Cerebellar nuclear complex (tissue), 1 donor: ENCODE measurements around the gene APC.

Experiments used
- DNase-seq, 2 experiments: peaks; one replicate each; lab custom pipeline; 2025; lab: John Stamatoyannopoulos, UW

The APC gene

GRCh38 chr5:112784726-112785125 is 47.0 kb downstream of the APC start:
- DNase-seq = no peak

- DNase-seq = no peak
These were observed 49.6 kb downstream of the APC start for GRCh38 chr5:112787261-112787660.

- no peak for DNase-seq
These were observed 50.2 kb downstream of the APC start for GRCh38 chr5:112787896-112788295.

GRCh38 chr5:112793201-112793600 is 55.5 kb downstream of the APC start:
- DNase-seq = no peak

- no peak for DNase-seq
These were observed 56.7 kb downstream of the APC start for GRCh38 chr5:112794410-112794809.

GRCh38 chr5:112795342-112795741 is 57.7 kb downstream of the APC start:
- no peak for DNase-seq

- no peak for DNase-seq
These were observed 58.4 kb downstream of the APC start for GRCh38 chr5:112795944-112796678.

- DNase-seq = no peak
These were observed 62.0 kb downstream of the APC start for GRCh38 chr5:112799661-112800060.

- DNase-seq = no peak
These were observed 63.2 kb downstream of the APC start for GRCh38 chr5:112800891-112801290.

- no peak for DNase-seq
These were observed 73.3 kb downstream of the APC start for GRCh38 chr5:112811023-112811422.

GRCh38 chr5:112812549-112812948 is 74.9 kb downstream of the APC start:
- no peak for DNase-seq

GRCh38 chr5:112820246-112820645 is 82.6 kb downstream of the APC start:
- DNase-seq = no peak

- no peak for DNase-seq
These were observed 84.8 kb downstream of the APC start for GRCh38 chr5:112822456-112822855.

- DNase-seq = no peak
These were observed 85.5 kb downstream of the APC start for GRCh38 chr5:112823181-112823580.

- DNase-seq = no peak
These were observed 86.0 kb downstream of the APC start for GRCh38 chr5:112823656-112824055.

- DNase-seq = no peak
These were observed 86.5 kb downstream of the APC start for GRCh38 chr5:112824197-112824596.

GRCh38 chr5:112830378-112830777 is 92.7 kb downstream of the APC start:
- DNase-seq = no peak

GRCh38 chr5:112833971-112834370 is 96.3 kb downstream of the APC start:
- DNase-seq = no peak

- no peak for DNase-seq
These were observed 106.8 kb downstream of the APC start for GRCh38 chr5:112844489-112844888.

GRCh38 chr5:112846556-112846955 is 108.9 kb downstream of the APC start:
- no peak for DNase-seq

GRCh38 chr5:112847306-112847705 is 109.6 kb downstream of the APC start:
- DNase-seq = no peak

GRCh38 chr5:112848116-112848811 is 110.6 kb downstream of the APC start:
- DNase-seq = no peak

- no peak for DNase-seq
These were observed 112.2 kb downstream of the APC start for GRCh38 chr5:112849912-112850311.

GRCh38 chr5:112854651-112855050 is 117.0 kb downstream of the APC start:
- no peak for DNase-seq
